Body of pancreas (tissue), 4 donors: ENCODE data around the gene PCSK5. TPM values are rescaled to one million over a fixed set of nuclear protein-coding genes. Genes with fewer than 3 reads are reported as not detected.
A peak's percentile ranks its signal among the peaks of the same experiment; 100 is the strongest.

ENCODE experiments used
- ATAC-seq: fragments of 150-250 bp; one replicate; pipeline ENCODE4 v1.9.1; 2016
- DNase-seq, 4 donors: peaks; one replicate each; pipeline ENCODE4 v3.0.0-alpha.2; 2019
- H3K27ac ChIP-seq, 4 donors: fragments of 200-600 bp; sonication (generic); 1 replicate in 3 of 4; 2 replicates in 1 of 4; pipeline versions ENCODE4 v1.5.1 to v1.6.1; 2016 to 2019; ENCODE audit warnings: mild to moderate bottlenecking in 1 of 4, mixed read lengths in 1 of 4, moderate library complexity in 1 of 4
- H3K27me3 ChIP-seq, 2 donors: fragments of 200-600 bp; sonication (generic); one replicate each; pipeline ENCODE4 v1.6.0; 2016; ENCODE audit warnings: mild to moderate bottlenecking in 1 of 2
- H3K36me3 ChIP-seq, 2 donors: fragments of 200-600 bp; sonication (generic); replicated peaks in 1 of 2; 2 replicates each; pipeline ENCODE4 v1.5.1; 2016; ENCODE audit warnings: low read depth in 2 of 2; ENCODE audit not compliant: insufficient read depth in 1 of 2
- H3K4me1 ChIP-seq: fragments of 200-600 bp; sonication (generic); one replicate; pipeline ENCODE4 v1.6.0; 2016
- H3K4me3 ChIP-seq, 2 donors: fragments of 200-600 bp; sonication (generic); 1 replicate in 1 of 2; 2 replicates in 1 of 2; pipeline ENCODE4 v1.5.1; 2016 to 2019
- H3K9me3 ChIP-seq, 3 donors: fragments of 200-600 bp; sonication (generic); 1 replicate in 2 of 3; 2 replicates in 1 of 3; pipeline ENCODE4 v1.5.1; 2016
- CTCF ChIP-seq, 7 experiments: fragments of 450-650 bp in 4 of 7; fragments of 200-600 bp in 3 of 7; sonication (generic) in 3 of 7; IDR thresholded peaks; one replicate each; pipeline ENCODE4 v1.5.1; 2016 to 2019; ENCODE audit warnings: antibody characterized with exemption in 7 of 7
- POLR2A ChIP-seq, 3 donors: fragments of 450-650 bp; IDR thresholded peaks; one replicate each; pipeline ENCODE4 v1.6.1; 2016; ENCODE audit warnings: antibody characterized with exemption in 3 of 3, mild to moderate bottlenecking in 2 of 3
- WGBS, 2 donors: methylation state at CpG; one replicate each; pipeline ENCODE4 v1.1.5; 2017; 5-methylcytosine and 5-hydroxymethylcytosine counted together
- intact Hi-C: fragments of 100-400 bp; cut with DNase I; formaldehyde crosslinking; loops from one replicate; pipeline ENCODE4 v1.15.1; 2023
- total RNA-seq, 2 donors: library from RNA; depleted of rRNA; stranded (reverse); fragments of >200 nt; gene quantifications; one replicate each; pipeline ENCODE4 v1.1.0, GENCODE V29; 2016

PCSK5 gene
- total RNA-seq, 2 donors from 2014 or later, result 11.2 to 12.2 TPM

DNA sequence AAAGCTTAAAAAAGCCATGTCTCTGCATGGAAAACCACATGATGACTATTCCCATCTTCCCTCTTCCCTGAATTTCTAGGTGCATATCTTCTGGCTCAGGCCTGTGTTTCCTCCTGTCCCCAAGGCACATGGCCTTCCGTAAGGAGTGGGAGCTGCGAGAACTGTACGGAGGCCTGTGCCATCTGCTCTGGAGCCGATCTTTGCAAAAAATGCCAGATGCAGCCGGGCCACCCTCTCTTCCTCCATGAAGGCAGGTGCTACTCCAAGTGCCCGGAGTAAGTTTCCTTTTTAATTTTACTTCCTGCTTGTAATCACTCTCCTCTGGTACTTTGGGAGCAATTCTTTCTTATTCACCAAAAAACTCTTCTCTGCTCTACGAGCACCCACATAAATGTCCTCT lies 420.1 kb downstream of the PCSK5 start:
- ATAC-seq (no peak), DNase-seq (no peak)
- no peak for TF ChIP-seq CTCF (IDR thresholded peaks at IDR 0.05)
- TF ChIP-seq POLR2A (IDR thresholded peaks at IDR 0.05), result no peak
- H3K4me3 ChIP-seq, result no peak overlapping the region
- no peaks in the 10 kb centered on the region for H3K27me3 ChIP-seq
- no peaks in the 10 kb centered on the region for H3K9me3 ChIP-seq
- H3K27ac ChIP-seq, result no peak overlapping the region
- H3K36me3 ChIP-seq, result no peaks in the 10 kb centered on the region
- H3K4me1 ChIP-seq, result no peaks in the 10 kb centered on the region
- 93 to 96% methylated on average over 7 of the region's 7 CpGs for WGBS, 2 donors
- intact Hi-C loops, result no loop called here

- WGBS, 2 donors, result 92 to 93% methylated on average over 5 of the region's 5 CpGs
- ATAC-seq, result no peak
- H3K27me3 ChIP-seq, result no peaks in the 10 kb centered on the region
These were observed 420.5 kb downstream of the PCSK5 start for GRCh38 chr9:76310991-76311390.

DNA sequence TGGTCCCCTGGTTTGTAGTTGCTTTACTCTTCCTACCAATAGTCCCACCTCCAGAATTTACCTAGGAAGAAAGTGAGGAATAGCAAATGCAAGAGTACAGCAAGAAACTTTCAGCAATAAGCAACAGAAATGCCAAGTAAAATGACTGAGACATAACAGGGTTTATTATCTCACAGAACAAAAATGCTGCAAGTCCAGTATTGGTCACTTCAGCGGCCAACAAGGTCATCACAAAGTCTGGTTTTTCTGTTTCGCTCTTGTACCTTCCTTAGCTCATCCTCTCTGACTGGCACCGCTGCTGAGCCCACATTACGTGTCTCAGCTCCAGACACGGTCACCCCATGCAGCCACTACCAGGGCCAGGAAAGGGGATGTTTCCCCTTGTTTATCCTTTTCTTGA lies 421.1 kb downstream of the PCSK5 start:
- no peaks in the 10 kb centered on the region for H3K4me1 ChIP-seq
- intact Hi-C loops, result no loop called here
- TF ChIP-seq POLR2A (IDR thresholded peaks at IDR 0.05) (no peak), CTCF (IDR thresholded peaks at IDR 0.05) (no peak)
- H3K9me3 ChIP-seq, result no peaks in the 10 kb centered on the region
- 63 to 83% methylated on average over 5 of the region's 5 CpGs for WGBS, 2 donors
- H3K4me3 ChIP-seq, result no peak overlapping the region
- ATAC-seq, result peak; percentile 53
- no peaks in the 10 kb centered on the region for H3K27me3 ChIP-seq
- peak in 1 of 4 donors; percentile 17 for DNase-seq
- no peaks in the 10 kb centered on the region for H3K36me3 ChIP-seq
- H3K27ac ChIP-seq, result peak overlapping the region in 1 of 4 donors; percentile 21

More at GRCh38 chr9:76310991-76311390, 420.5 kb downstream of the PCSK5 start:
- H3K4me1 ChIP-seq, result no peaks in the 10 kb centered on the region
- no peak for DNase-seq
- H3K4me3 ChIP-seq, result no peak overlapping the region
- intact Hi-C loops, result no loop called here
- TF ChIP-seq POLR2A (IDR thresholded peaks at IDR 0.05) (no peak), CTCF (IDR thresholded peaks at IDR 0.05) (no peak)
- peak overlapping the region in 1 of 4 donors; percentile 21 for H3K27ac ChIP-seq
- H3K9me3 ChIP-seq, result no peaks in the 10 kb centered on the region
- no peaks in the 10 kb centered on the region for H3K36me3 ChIP-seq

- no peak for DNase-seq
- H3K4me1 ChIP-seq, result no peaks in the 10 kb centered on the region
- H3K4me3 ChIP-seq, result no peak overlapping the region
- H3K36me3 ChIP-seq, result no peaks in the 10 kb centered on the region
- no peak overlapping the region for H3K27ac ChIP-seq
- intact Hi-C loops, result no loop called here
- WGBS, 2 donors, result 85 to 90% methylated on average over 2 of the region's 2 CpGs
- no peak for ATAC-seq
- TF ChIP-seq CTCF (IDR thresholded peaks at IDR 0.05) (no peak), POLR2A (IDR thresholded peaks at IDR 0.05) (no peak)
- H3K9me3 ChIP-seq, result no peaks in the 10 kb centered on the region
- H3K27me3 ChIP-seq, result no peaks in the 10 kb centered on the region
These were observed 423.3 kb downstream of the PCSK5 start for GRCh38 chr9:76313771-76314170.

- H3K27ac ChIP-seq, result no peak overlapping the region
- H3K36me3 ChIP-seq, result no peaks in the 10 kb centered on the region
- ATAC-seq, result no peak
- TF ChIP-seq POLR2A (IDR thresholded peaks at IDR 0.05) (no peak), CTCF (IDR thresholded peaks at IDR 0.05) (no peak)
- no peak for DNase-seq
- intact Hi-C loops, result no loop called here
- WGBS, 2 donors, result 96 to 98% methylated on average over 4 of the region's 4 CpGs
- H3K4me1 ChIP-seq, result no peaks in the 10 kb centered on the region
- no peaks in the 10 kb centered on the region for H3K27me3 ChIP-seq
- H3K4me3 ChIP-seq, result no peak overlapping the region
- H3K9me3 ChIP-seq, result no peaks in the 10 kb centered on the region
These were observed 423.8 kb downstream of the PCSK5 start for GRCh38 chr9:76314321-76314720.
